IPS-15b (cell line): ENCODE results near the gene RTN4RL1.

Source experiments
- H3K27me3 ChIP-seq: one replicate; pipeline ENCODE4 v1.6.1; 2013; ENCODE audit warnings: low read length; ENCODE audit not compliant: control insufficient read depth, insufficient read depth
- H3K36me3 ChIP-seq: one replicate; pipeline ENCODE4 v1.6.1; 2013; ENCODE audit warnings: low read length; ENCODE audit not compliant: control insufficient read depth, insufficient read depth
- H3K4me1 ChIP-seq: one replicate; pipeline ENCODE4 v1.6.1; 2013; ENCODE audit warnings: mild to moderate bottlenecking, low read length; ENCODE audit not compliant: control insufficient read depth, insufficient read depth
- H3K4me3 ChIP-seq: one replicate; pipeline ENCODE4 v1.5.1; 2013; ENCODE audit warnings: low read depth, low read length
- H3K9ac ChIP-seq: one replicate; pipeline ENCODE4 v1.6.1; 2013; ENCODE audit warnings: low read depth, mild to moderate bottlenecking, low read length
- H3K9me3 ChIP-seq: one replicate; pipeline ENCODE4 v1.6.1; 2013; ENCODE audit warnings: mild to moderate bottlenecking, low read length; ENCODE audit not compliant: control insufficient read depth, insufficient read depth

Gene RTN4RL1, protein sequence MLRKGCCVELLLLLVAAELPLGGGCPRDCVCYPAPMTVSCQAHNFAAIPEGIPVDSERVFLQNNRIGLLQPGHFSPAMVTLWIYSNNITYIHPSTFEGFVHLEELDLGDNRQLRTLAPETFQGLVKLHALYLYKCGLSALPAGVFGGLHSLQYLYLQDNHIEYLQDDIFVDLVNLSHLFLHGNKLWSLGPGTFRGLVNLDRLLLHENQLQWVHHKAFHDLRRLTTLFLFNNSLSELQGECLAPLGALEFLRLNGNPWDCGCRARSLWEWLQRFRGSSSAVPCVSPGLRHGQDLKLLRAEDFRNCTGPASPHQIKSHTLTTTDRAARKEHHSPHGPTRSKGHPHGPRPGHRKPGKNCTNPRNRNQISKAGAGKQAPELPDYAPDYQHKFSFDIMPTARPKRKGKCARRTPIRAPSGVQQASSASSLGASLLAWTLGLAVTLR

DNA sequence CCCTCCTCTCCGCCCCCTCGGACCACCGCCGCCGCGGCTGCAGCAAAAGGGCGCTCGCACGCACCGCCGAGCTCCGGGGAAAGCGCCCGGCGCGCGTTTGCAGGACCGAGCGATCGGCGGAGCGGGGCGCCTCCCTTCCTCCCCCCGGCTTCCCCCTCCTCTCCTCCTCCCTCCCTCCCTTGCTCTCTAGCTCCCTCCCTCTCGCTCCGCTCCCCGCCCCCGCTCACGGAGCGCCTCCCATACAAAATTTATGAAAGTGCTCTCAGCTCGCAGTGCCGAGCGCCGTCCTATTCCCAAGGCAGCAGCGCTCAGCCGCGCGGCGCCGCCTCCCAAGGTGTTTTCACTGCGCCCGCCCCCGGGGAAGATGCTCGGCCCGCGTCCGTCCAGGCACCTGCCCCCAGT is at the start of gene RTN4RL1:
RTN4RL1 (minus strand) TSS at position 115 of the 402 bp plus-strand sequence. CDS start 469 bp downstream, outside the sequence.
- H3K4me1 ChIP-seq: peaks cover 4% of the 10 kb centered on the region
- peaks cover 83% of the 10 kb centered on the region for H3K27me3 ChIP-seq
- no peaks in the 10 kb centered on the region for H3K9me3 ChIP-seq
- no peaks in the 10 kb centered on the region for H3K36me3 ChIP-seq
- H3K4me3 ChIP-seq: peak within 1 kb of the TSS; percentile 43
- no peak within 1 kb of the TSS for H3K9ac ChIP-seq

DNA sequence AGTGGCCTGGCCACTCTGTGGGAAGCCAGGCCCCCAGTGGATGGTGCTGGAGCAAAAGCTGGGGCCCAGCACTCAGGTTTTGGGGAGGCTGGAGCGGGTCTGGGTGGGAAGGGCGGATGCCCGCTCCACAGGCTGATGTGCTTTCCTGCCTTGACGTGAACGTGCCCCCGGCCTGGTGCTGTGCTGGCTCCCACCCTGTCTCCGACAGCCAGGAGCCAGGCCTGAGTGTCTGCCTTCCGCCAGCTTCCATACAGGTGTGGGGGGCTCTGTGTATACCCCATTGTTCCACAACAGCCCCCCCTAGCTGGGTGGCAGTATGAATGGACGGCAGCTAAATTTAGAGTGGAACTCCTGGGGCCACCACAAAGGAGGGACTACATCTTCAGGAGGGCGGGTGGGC is 49.8 kb upstream of the RTN4RL1 start:
- Histone ChIP-seq H3K27me3 (no peaks in the 10 kb centered on the region), H3K4me3 (no peak overlapping the region), H3K4me1 (no peaks in the 10 kb centered on the region), H3K9ac (no peak overlapping the region), H3K9me3 (no peaks in the 10 kb centered on the region), H3K36me3 (peaks cover 9% of the 10 kb centered on the region)

DNA sequence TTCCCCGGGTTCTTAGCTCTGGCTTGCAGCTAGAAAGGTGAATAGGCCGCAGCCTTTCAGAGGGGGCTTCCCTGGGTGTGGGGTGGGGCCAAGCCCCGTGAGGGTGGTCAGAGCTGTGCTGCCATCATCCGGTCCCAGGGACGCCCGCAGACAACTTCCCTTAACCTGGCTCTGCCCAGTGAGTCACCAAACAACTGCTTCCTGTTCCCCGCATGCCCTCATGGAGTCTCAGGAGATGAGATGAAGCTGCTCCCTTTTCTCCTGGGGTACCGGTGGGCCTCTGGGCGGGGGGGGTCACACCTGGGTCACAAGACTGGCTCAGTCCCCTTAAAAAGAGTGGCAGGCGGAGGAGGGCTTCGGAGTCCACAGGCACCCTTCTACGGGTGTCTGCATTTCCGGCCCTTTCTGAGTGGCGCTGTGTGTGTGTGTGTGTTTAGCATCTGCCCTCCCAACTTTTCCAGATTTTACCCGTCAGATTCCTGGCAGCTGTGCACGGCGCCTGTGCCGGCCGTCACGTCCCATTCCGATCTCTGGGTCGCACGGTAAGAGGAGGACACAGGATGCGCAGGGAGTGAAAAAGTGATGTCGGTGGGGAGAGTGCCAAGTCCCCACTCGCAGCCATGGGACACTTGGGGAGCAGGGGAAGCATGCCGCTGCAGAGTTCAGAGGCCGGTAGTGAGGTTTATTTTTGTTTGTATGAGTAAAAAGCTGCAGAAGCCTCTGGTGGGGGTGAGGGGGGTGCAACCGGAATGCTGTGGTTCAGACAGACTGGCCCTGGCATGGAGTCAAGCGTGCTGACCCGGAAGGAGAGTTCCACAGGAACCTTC is 46.5 kb upstream of the RTN4RL1 start:
- no peak overlapping the region for H3K4me3 ChIP-seq
- peaks cover 4% of the 10 kb centered on the region for H3K36me3 ChIP-seq
- no peaks in the 10 kb centered on the region for H3K27me3 ChIP-seq
- no peaks in the 10 kb centered on the region for H3K4me1 ChIP-seq
- no peaks in the 10 kb centered on the region for H3K9me3 ChIP-seq
- no peak overlapping the region for H3K9ac ChIP-seq

DNA sequence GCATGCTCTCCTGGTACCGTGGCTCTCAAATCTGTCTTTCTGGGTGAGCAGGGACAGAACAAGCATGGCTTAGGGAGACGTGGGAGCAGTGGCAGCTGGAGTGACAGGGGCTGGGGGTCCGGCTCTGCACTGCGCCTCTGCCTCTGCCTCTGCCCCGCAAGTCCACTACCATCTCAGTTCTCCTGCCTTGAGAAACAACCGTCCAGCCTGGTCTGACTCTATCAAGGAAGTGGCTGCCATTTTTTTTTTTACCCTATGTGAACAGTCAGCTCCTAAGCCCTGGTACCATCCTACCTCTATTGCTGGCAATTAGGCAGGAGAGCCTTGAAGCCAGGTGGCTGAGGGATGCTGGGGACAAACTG is 45.9 kb upstream of the RTN4RL1 start:
- Histone ChIP-seq H3K4me1 (no peaks in the 10 kb centered on the region), H3K9ac (no peak overlapping the region), H3K27me3 (no peaks in the 10 kb centered on the region), H3K36me3 (peaks cover 7% of the 10 kb centered on the region), H3K9me3 (no peaks in the 10 kb centered on the region), H3K4me3 (no peak overlapping the region)

DNA sequence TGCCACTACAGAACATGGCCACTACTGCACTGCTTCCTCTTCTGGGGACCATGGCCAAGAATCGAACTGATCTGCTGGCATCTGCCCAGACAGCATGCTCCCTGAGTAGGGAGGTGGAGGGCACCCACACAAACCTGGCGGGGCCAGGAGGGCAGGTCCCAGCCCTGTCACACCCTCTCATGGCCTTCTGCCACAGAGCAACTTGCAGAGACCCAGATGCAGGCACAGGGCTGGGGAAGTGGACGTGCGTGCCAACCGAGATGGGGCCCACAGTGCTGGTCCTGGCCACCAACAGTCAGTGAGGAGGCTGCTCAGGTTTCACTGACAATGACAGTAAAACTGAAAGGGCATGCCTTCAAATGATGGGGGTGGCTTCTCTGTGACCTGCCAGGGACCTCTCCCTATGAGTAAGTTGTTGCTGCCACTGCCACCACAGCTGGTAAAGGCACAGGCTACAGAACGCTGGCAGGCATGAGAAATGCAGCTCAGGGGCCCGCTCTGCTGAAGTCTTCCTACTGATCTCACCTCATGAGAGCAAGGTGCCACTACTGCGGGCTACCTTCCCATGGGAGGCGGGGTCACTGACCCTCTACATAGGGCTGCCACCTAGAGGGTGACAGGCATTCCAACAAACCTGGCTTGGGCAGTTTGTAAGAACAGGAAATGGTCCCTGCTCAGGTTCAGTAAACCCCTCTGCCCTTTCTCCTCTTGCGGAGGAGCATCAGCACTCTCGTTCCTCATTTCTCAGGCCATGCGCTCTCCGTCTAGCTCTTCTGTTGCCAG is 45.3 kb upstream of the RTN4RL1 start:
- H3K9ac ChIP-seq: no peak overlapping the region

DNA sequence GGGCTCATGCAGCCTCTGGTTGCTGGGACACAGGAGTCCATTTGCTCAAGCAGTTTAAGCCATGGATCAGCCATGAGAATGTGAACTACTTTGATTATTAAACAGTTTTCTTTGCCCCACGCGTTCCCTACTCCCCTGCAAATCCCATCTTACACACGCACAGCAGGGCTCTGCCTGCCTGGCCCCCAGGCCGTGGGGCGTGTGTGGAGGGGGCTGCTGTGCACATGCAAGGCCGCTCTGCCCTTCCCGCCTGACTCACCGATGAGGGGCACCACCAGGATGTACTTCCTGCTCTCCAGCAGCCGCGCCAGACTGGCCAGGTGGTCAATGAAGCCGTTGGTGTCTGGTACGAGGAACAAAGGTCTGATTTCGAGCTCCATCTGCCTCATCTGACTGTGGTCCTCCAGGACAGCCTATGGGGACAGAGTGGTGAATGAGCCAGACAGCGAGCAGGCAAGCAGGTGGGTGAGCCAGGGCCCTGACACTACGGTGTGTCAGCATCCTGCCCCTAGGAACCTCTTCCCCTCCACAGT is 43.5 kb upstream of the RTN4RL1 start:
- H3K36me3 ChIP-seq: peaks cover 9% of the 10 kb centered on the region
- H3K4me3 ChIP-seq: no peak overlapping the region
- H3K9me3 ChIP-seq: no peaks in the 10 kb centered on the region
- H3K27me3 ChIP-seq: no peaks in the 10 kb centered on the region
- no peak overlapping the region for H3K9ac ChIP-seq
- peaks cover 2% of the 10 kb centered on the region for H3K4me1 ChIP-seq

More for the DNA sequence above, 45.3 kb upstream of the RTN4RL1 start:
- Histone ChIP-seq H3K4me3 (no peak overlapping the region), H3K36me3 (peaks cover 7% of the 10 kb centered on the region), H3K9me3 (no peaks in the 10 kb centered on the region), H3K27me3 (no peaks in the 10 kb centered on the region), H3K4me1 (no peaks in the 10 kb centered on the region)

DNA sequence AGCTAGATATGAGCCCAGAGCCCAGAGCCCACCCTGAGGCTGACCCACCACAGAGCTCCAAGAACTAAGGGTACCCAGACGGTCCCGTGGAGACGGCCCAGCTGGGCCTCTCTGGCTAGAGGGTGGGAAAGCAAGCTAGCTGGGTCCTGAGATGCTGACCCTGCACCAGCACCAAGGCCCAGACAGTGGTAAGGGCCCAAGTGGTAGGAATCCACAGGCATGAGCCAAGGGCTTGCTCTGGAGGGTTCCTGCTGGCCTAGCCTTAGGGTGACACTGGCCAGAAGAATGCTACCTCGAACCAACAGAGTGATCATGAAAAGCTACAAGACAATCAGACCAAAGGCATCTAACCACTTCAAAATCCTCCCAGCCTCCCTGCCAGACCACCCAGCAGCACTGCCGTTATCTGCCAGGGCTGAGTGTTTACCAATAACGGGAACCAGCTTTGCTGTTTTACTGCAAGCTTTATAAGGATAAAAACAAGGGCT is 42.9 kb upstream of the RTN4RL1 start:
- peaks cover 6% of the 10 kb centered on the region for H3K4me1 ChIP-seq
- no peak overlapping the region for H3K9ac ChIP-seq
- peaks cover 9% of the 10 kb centered on the region for H3K36me3 ChIP-seq
- no peak overlapping the region for H3K4me3 ChIP-seq
- H3K27me3 ChIP-seq: no peaks in the 10 kb centered on the region
- H3K9me3 ChIP-seq: no peaks in the 10 kb centered on the region

DNA sequence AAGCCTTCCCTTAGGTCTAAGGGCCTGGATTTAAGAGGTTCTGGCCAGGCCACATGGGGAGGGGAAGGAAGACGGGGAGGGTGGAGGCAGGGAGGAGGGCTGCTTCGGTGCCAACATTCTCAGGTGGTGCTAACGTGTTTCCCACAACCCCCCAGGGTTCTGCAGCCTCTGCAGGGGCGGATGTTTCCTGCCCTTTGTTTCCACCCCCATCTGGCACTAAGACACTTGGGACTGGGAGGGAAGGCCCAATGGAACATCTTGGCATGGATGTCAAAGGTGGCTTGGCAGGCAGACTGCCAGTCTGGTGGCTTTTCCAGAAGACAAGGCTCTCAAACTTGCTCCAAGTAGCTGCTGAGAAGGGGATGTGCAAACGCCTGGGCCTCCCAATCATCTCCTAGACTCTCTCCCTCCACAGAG is 42.5 kb upstream of the RTN4RL1 start:
- peaks cover 10% of the 10 kb centered on the region for H3K4me1 ChIP-seq
- H3K27me3 ChIP-seq: no peaks in the 10 kb centered on the region
- no peaks in the 10 kb centered on the region for H3K9me3 ChIP-seq
- no peak overlapping the region for H3K9ac ChIP-seq
- H3K36me3 ChIP-seq: peaks cover 9% of the 10 kb centered on the region
- H3K4me3 ChIP-seq: no peak overlapping the region

DNA sequence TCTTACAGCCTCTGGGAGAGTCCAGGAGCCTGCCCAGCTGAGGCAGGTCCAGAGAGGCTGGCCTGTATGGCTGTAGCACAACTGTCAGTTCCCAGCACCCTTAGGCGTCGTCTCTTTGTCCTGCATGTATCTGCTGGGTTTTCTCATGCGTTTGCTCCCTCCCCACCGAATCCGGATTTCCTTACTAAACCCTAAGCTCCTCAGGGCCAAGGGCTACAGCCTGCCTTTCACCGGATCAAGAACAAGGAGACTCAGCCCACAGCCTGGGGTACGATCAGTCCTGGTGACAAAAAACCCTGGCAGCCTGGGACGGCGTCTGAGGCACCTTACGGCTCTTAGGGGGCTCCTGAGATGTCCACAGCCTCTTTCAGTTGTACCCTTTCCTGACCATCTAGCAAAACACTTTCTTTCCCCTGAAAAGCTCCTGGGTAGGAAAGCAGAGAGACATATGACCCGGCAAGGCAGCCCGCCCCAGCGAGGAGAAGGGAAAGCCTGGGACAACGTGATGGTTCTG is 42.0 kb upstream of the RTN4RL1 start:
- Histone ChIP-seq H3K4me3 (no peak overlapping the region), H3K9ac (no peak overlapping the region), H3K4me1 (peaks cover 13% of the 10 kb centered on the region), H3K27me3 (no peaks in the 10 kb centered on the region), H3K9me3 (no peaks in the 10 kb centered on the region), H3K36me3 (peaks cover 9% of the 10 kb centered on the region)

DNA sequence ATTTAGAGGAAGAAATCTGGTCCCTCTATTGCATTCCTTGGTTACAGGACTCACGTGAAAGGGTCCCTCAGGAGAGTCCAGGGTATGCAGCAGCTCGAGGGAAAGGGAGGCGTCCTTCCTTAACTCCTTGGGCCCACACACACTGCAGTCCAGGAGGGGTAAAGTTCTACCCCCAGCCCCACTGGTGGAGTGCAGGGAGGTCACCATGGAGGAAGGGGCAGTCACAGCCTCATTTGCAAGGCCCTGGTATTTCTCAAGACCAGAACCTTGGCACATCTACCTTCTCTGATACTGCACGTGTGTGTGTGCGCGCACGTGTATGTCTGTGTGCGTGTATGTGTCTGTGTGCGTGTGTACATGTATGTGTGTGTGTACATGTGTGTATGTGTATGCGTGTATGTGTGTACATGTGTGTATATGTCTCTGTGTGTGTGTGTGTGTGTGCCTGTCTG is 40.8 kb upstream of the RTN4RL1 start:
- Histone ChIP-seq H3K9me3 (no peaks in the 10 kb centered on the region), H3K4me3 (no peak overlapping the region), H3K4me1 (peaks cover 13% of the 10 kb centered on the region), H3K9ac (no peak overlapping the region), H3K36me3 (peaks cover 5% of the 10 kb centered on the region), H3K27me3 (no peaks in the 10 kb centered on the region)
